HG02981 (cell line): ENCODE data around the gene RYR3.

ENCODE experiments used
- ATAC-seq: cut with Tn5 transposase; IDR thresholded peaks from one replicate; pipeline ENCODE4 v1.9.1; 2021; ENCODE audit warnings: mild to moderate bottlenecking, moderate library complexity; ENCODE audit not compliant: unreplicated experiment

RYR3 gene

GRCh38 chr15:33742306-33742705 lies 431.5 kb downstream of the RYR3 start:
- ATAC-seq = no peak

- no peak for ATAC-seq
Observed at GRCh38 chr15:33742800-33743199, 432.0 kb downstream of the RYR3 start.

- ATAC-seq = no peak
Observed at GRCh38 chr15:33746203-33746602, 435.4 kb downstream of the RYR3 start.

DNA sequence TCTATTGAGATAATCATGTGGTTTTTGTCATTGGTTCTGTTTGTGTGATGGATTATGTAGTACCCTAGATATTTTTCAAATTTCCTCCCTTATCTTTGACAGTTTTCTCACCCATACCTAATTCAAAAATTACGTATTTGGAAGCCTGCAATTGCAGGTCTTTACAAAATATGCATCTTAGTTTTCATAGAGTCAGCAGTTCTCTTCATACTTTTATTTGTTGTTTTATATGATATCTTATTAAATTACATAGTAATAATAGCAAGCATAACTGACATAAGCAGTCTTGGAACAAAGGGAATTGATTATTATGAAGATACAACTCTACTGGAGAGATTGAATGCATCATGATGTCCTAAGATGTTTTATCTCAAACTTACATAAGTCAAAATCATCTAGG lies 442.2 kb downstream of the RYR3 start:
- no peak for ATAC-seq

DNA sequence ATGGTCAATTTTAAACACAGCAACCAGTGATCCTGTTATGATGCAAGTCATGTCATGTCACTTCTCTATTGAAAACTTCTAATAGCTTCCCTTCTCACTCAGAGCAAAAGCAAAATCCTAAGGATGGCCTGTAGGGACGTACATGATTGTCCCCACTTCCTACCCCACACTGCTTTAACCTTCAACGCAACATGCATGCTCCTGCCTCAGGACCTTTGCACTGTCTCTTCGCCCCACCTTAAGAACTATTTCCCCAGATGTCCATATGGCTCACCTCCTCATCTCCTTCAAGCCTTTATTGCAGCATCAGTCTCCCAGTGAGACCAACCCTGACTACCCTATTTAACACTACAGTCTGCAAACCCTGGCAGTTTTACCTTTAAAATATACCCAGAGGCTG lies 443.5 kb downstream of the RYR3 start:
- no peak for ATAC-seq

DNA sequence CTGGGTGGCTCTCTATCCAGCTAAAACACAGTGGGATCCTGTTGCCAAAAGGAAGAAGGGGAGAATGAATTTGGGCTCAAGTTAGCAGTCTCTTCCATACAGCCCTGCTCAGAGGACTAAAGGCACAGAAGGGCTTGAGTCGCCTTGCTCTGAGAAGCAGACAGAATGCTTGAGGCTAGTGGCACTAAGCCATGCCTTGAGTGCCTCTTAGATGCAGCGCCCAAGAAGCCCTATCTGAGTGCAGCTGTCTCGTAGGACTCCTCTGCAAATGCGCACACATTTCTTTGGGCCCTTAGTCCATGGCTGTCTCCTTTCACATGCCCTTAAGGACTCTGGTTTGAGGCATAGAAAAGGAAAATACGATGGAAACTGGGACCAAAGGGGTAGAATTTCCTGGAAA lies 446.2 kb downstream of the RYR3 start:
- no peak for ATAC-seq

DNA sequence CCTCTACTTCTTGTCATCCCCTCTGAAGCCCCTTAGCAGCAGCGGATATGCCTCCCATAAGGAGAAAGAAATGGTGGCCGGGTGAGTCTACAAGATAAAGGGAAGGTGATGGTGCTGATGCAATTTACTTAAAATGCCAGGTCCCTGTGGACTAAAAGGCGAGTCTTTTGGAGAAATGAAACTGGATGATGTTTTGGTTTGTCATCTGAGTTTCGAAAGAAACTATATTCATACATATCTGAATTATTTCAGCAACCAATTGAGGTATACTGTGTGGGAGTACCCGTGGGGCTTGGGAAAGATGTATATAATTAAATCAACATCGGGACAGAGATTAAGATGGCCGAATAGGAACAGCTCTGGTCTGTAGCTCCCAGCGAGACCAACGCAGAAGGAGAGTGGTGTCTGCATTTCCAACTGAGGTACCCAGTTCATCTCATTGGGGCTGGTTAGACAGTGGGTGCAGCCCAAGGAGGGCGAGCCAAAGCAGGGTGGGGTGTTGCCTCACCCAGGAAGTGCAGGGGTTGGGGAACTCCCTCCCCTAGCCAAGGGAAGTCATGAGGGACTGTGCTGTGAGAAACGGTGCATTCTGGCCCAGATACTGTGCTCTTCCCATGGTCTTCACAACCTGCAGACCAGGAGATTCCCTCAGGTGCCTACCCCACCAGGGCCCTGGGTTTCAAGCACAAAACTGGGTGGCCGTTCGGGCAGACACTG lies 446.9 kb downstream of the RYR3 start:
- ATAC-seq = no peak

GRCh38 chr15:33766389-33766788 lies 455.6 kb downstream of the RYR3 start:
- ATAC-seq = no peak

DNA sequence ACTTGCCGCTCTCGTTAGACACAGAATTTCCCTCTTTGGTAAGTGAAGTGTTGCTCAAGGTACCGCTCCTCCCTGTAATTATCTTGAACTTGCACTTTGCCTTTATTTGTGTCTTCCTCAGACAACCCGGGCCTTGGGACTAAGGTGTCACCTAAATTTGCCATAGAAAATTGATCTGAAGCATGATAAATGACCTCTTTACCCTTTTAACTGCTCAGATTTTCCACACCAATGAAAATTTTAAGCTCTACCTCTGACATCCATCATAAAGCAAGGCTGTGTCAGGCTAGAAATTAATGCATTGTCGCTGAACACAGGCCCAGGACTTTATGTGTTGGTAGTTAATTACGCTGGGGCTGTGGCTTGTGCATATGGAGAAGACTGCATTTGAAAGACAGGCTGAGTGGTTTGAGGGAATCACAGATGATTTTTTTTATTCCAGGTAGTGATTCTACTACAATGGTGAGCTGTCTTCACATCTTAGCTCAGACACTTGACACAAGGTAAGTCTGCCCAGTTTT lies 458.0 kb downstream of the RYR3 start:
- no peak for ATAC-seq

DNA sequence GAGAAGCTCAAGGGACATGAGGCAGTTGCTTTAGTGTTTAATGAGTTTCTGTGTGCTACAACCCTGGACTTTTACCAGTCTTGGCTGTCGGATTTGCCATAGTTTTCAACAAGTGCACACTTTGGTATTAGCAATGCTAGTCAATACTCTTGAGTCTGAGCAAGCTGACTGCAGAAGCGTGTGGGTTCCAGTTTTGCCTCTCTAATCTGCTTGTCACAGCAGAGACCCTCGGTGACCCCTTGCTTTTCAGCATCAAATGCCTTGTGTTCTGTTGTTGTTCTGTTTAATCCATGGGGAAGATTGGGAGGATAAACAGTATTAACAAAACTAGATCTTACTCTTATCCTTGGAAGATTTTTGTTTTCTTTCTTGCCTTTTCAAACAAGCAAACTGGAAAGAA lies 463.2 kb downstream of the RYR3 start:
- no peak for ATAC-seq

- ATAC-seq = no peak
Observed at GRCh38 chr15:33778852-33779251, 468.1 kb downstream of the RYR3 start.

DNA sequence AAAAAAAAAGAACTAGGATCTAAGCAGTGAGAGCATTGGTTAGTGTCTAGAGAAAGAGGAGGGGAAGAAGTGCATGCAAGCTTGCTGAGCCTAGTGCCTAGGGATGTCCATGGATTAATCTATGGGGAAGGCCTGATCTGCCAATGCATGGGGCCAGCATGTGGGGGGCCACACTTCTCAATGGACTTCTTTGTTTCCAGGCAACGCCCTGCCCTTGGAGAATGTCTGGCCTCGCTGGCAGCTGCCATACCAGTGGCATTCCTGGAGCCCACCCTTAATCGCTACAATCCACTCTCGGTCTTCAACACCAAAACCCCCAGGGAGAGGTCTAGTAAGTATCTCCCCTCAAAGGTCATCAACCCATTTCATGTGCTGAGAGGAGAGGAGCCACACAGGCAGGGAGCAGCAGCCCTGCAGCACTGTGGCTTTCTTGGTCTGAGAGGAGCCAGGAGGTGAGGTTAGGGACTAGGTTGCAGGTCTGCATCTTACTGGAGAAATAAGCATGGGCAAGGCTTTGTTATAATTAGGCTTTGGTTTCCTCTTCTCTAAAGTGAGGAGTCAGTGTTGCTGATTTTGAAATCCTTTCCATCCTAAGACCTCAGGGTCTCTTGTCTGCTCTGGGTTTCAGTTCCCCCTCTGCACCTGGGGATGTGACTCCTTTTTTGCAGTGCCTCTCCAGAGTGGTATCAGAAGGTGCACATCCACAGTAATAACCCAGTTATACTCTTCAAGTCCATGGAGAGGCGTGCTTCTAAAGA lies 469.4 kb downstream of the RYR3 start:
- no peak for ATAC-seq

DNA sequence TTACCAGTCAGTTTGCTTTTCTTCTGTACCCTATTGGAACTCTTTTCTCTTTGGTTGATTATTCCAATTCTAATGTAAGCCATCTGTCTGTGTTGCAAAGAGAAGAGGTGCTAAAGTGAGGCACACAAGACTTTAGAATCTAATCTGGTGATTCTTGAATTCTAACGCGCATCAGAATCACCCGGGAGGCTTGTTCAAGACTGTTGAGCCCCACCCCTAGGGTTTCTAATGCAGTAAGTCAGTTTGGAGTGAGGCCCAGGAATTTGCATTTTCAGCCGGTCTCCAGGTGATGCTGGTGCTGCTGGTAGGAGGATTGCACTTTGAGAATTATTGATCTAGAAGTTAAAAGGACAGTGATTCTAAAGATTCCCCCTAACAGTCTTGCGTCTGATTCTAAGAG lies 472.2 kb downstream of the RYR3 start:
- no peak for ATAC-seq

- ATAC-seq = no peak
Observed at GRCh38 chr15:33785366-33785765, 474.6 kb downstream of the RYR3 start.

GRCh38 chr15:33788906-33789540 lies 478.3 kb downstream of the RYR3 start:
- ATAC-seq = no peak

- ATAC-seq = no peak
Observed at GRCh38 chr15:33794453-33794852, 483.7 kb downstream of the RYR3 start.

DNA sequence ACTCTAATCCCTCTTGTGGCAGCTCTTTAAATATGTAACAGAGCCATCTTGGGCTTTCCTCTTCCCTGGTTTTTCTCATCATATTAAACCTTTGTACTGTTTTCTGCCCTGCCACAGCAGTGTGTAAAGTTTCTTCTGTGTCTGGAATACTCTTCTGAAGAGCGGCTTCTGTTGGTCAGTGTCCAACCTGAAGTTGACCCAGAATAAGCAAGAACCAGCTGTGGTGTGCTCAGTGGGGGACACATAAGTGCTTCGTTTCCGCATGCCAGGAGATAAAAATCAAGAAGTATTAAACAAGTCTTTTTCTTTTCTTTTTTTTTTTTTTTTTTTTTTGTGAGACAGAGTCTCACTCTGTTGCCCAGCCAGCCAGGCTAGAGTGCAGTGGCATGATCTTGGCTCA lies 484.3 kb downstream of the RYR3 start:
- no peak for ATAC-seq

GRCh38 chr15:33797651-33798050 lies 486.9 kb downstream of the RYR3 start:
- no peak for ATAC-seq

GRCh38 chr15:33801954-33802353 lies 491.2 kb downstream of the RYR3 start:
- no peak for ATAC-seq

GRCh38 chr15:33807665-33808064 lies 496.9 kb downstream of the RYR3 start:
- ATAC-seq = no peak

- ATAC-seq = no peak
Observed at GRCh38 chr15:33808720-33809457, 498.1 kb downstream of the RYR3 start.
